Nephron (organoid): ENCODE measurements around the gene SPATA6L.

Experiments
- H3K27ac Mint-ChIP-seq, 3 experiments: 2 replicates each; pipeline ENCODE4 v1.8.0; 2020; ENCODE audit warnings: mixed read lengths in 3 of 3, mild to moderate bottlenecking in 2 of 3, moderate library complexity in 1 of 3
- H3K27me3 Mint-ChIP-seq: 2 replicates; pipeline ENCODE4 v1.8.0; 2021; ENCODE audit warnings: low read depth, mild to moderate bottlenecking, moderate library complexity, mixed read lengths
- H3K36me3 Mint-ChIP-seq: 2 replicates; pipeline ENCODE4 v1.8.0; 2020; ENCODE audit warnings: low read depth, mixed read lengths
- H3K4me1 Mint-ChIP-seq: 2 replicates; pipeline ENCODE4 v1.8.0; 2020; ENCODE audit warnings: mixed read lengths
- H3K4me3 Mint-ChIP-seq, 3 experiments: 2 replicates each; pipeline ENCODE4 v1.8.0; 2020; ENCODE audit warnings: mild to moderate bottlenecking in 3 of 3, mixed read lengths in 3 of 3, moderate library complexity in 2 of 3
- H3K9me3 Mint-ChIP-seq: 2 replicates; pipeline ENCODE4 v1.8.0; 2020; ENCODE audit warnings: mixed read lengths
- CTCF ChIP-seq, 3 experiments: fragments of 200-600 bp; sonication (generic); IDR thresholded peaks; one replicate each; pipeline ENCODE4 v1.5.0; 2021; ENCODE audit warnings: antibody characterized with exemption in 3 of 3; ENCODE audit not compliant: unreplicated experiment in 3 of 3

Gene SPATA6L

GRCh38 chr9:4680750-4681149 is 14.5 kb upstream of the SPATA6L start:
- H3K4me3 Mint-ChIP-seq: no peak overlapping the region
- H3K9me3 Mint-ChIP-seq: no peaks in the 10 kb centered on the region
- H3K36me3 Mint-ChIP-seq: peaks cover 15% of the 10 kb centered on the region
- TF ChIP-seq CTCF (IDR thresholded peaks at IDR 0.05; ENCODE audit: unreplicated experiment in 3 of 3): no peak
- H3K27ac Mint-ChIP-seq: no peak overlapping the region
- no peaks in the 10 kb centered on the region for H3K27me3 Mint-ChIP-seq
- no peaks in the 10 kb centered on the region for H3K4me1 Mint-ChIP-seq

DNA sequence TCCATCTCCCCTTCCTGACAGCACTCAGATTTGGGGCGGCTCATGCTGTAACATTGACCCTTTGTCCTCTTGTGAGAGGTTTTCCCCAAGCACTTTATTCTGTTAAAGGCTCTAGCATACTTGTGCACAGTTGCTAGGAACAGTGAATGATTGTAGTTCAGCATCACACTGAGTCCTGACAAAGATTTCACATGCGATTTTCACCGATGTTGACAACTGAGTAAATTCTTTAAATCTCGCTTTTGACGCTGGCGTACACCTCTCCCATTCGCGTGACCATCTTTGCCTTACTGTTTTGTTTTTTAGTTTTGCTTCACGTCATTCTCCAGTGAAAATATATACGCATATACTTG is 13.9 kb upstream of the SPATA6L start:
- Mint-ChIP-seq H3K4me1 (no peaks in the 10 kb centered on the region), H3K27me3 (no peaks in the 10 kb centered on the region), H3K36me3 (peaks cover 9% of the 10 kb centered on the region), H3K4me3 (no peak overlapping the region), H3K27ac (no peak overlapping the region), H3K9me3 (no peaks in the 10 kb centered on the region)
- TF ChIP-seq CTCF (IDR thresholded peaks at IDR 0.05; ENCODE audit: unreplicated experiment in 3 of 3): no peak

GRCh38 chr9:4679268-4680172 is 13.2 kb upstream of the SPATA6L start, which contains the start of gene CDC37L1:
Gene CDC37L1, plus strand, starts transcription at chr9:4679569. Its CDS starts 199 bp downstream, at chr9:4679768.
- Mint-ChIP-seq H3K4me1 (no peaks in the 10 kb centered on the region), H3K36me3 (peaks cover 3% of the 10 kb centered on the region), H3K9me3 (no peaks in the 10 kb centered on the region), H3K27ac (no peak within 1 kb of the TSS), H3K4me3 (no peak within 1 kb of the TSS), H3K27me3 (no peaks in the 10 kb centered on the region)
- TF ChIP-seq CTCF (IDR thresholded peaks at IDR 0.05; ENCODE audit: unreplicated experiment in 3 of 3): peak; percentile 68 to 75 (median 70)

GRCh38 chr9:4678679-4679267 is 12.5 kb upstream of the SPATA6L start:
- Mint-ChIP-seq H3K9me3 (no peaks in the 10 kb centered on the region), H3K4me3 (no peak overlapping the region), H3K36me3 (no peaks in the 10 kb centered on the region), H3K27ac (no peak overlapping the region), H3K4me1 (no peaks in the 10 kb centered on the region), H3K27me3 (no peaks in the 10 kb centered on the region)
- TF ChIP-seq CTCF (IDR thresholded peaks at IDR 0.05; ENCODE audit: unreplicated experiment in 3 of 3): no peak

DNA sequence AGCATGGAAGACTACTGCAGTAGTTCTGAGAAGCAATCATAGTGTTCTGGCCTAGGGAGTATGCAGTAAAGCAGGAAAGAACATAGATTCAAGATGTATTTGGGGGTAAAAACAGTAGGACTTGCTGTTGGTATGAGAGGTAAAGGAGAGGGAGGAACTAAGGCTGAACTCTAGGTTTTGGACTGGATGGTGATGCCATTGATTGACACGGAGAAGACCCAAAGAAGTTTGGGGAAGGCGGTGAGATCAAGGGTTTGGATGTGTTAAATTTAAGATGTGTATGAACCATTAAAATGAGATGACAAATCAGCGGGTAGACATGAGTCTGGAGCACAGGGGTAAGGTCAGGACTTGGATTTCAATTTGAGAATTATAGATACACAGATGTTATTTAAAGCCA is 11.1 kb upstream of the SPATA6L start:
- TF ChIP-seq CTCF (IDR thresholded peaks at IDR 0.05; ENCODE audit: unreplicated experiment in 3 of 3): no peak
- Mint-ChIP-seq H3K27ac (no peak overlapping the region), H3K9me3 (no peaks in the 10 kb centered on the region), H3K36me3 (no peaks in the 10 kb centered on the region), H3K4me3 (no peak overlapping the region), H3K27me3 (no peaks in the 10 kb centered on the region), H3K4me1 (no peaks in the 10 kb centered on the region)
